Fibroblast of villous mesenchyme (primary cell): ENCODE data around the gene GNG3. TPM values are rescaled to one million over a fixed set of nuclear protein-coding genes. Genes with fewer than 3 reads are reported as not detected.
A peak's percentile ranks its signal among the peaks of the same experiment; 100 is the strongest.

Experiments used
- DNase-seq: peaks from one replicate; pipeline ENCODE4 v3.0.0-alpha.2; 2010; ENCODE audit warnings: low read depth
- H3K4me3 ChIP-seq: 2 replicates; pipeline ENCODE4 v1.5.1; 2011; ENCODE audit warnings: low read depth, mild to moderate bottlenecking, low read length
- total RNA-seq: library from RNA; depleted of rRNA; stranded (reverse); fragments of >200 nt; gene quantifications from 2 replicates; pipeline ENCODE4 v1.2.3, GENCODE V29; 2012
- TF ChIP-seq, protein P1 (sequence below): IDR thresholded peaks from 2 replicates; pipeline ENCODE4 v1.5.1; 2012; ENCODE audit warnings: low read depth, mild to moderate bottlenecking, low read length; ENCODE audit not compliant: insufficient read depth

Gene GNG3
- total RNA-seq, 1 donor, result not detected

DNA sequence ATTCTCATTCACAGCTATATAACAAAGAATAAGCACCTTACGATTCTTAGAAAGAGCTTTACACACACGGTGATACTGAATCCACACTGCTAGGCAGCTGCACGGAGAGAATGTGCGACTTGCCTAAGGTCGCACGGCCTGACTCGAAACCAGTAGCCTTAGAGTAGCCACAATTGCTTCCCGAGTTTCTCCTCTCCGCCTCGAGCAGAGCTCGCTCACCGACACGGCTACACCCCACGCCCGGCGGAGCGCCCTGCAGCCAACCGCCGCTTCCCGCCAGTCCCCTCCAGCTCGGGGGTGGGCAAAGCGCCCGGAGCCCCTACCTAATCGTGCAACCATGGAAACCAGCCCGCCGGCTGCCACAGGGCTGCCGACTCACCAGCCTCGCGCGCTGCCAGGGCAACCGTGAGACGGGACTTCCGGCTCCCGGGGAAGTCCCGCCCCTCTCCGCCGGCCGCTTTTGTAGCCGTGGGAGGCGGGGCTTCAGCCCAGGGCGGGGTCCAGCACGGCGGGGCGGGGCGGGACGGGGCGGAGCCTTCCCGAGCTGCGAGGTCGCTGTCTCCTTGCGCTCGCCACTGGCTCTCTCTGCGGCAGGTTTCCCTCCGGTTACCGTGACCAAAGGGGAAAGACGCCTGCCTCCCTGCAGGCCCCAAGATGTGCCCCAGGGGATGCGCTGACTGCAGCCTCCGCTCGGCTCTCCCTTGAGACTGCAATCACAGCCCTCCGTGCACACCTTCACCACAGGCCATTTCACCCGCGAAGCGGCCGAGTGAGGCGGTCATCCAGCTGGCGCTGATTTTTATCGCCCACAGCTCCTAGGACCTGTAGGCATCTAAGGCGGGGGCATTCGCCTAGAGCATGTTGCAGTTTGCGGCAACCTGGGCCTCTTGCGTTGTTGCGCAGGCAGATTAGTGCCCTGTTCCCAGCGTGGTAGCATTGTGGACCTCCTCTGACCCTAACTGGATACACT lies 1.3 kb upstream of the GNG3 start:
- DNase-seq, result peak; percentile 94
- TF ChIP-seq, protein P1, sequence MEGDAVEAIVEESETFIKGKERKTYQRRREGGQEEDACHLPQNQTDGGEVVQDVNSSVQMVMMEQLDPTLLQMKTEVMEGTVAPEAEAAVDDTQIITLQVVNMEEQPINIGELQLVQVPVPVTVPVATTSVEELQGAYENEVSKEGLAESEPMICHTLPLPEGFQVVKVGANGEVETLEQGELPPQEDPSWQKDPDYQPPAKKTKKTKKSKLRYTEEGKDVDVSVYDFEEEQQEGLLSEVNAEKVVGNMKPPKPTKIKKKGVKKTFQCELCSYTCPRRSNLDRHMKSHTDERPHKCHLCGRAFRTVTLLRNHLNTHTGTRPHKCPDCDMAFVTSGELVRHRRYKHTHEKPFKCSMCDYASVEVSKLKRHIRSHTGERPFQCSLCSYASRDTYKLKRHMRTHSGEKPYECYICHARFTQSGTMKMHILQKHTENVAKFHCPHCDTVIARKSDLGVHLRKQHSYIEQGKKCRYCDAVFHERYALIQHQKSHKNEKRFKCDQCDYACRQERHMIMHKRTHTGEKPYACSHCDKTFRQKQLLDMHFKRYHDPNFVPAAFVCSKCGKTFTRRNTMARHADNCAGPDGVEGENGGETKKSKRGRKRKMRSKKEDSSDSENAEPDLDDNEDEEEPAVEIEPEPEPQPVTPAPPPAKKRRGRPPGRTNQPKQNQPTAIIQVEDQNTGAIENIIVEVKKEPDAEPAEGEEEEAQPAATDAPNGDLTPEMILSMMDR, result no peak
- H3K4me3 ChIP-seq, result peak overlapping the region; percentile 79

DNA sequence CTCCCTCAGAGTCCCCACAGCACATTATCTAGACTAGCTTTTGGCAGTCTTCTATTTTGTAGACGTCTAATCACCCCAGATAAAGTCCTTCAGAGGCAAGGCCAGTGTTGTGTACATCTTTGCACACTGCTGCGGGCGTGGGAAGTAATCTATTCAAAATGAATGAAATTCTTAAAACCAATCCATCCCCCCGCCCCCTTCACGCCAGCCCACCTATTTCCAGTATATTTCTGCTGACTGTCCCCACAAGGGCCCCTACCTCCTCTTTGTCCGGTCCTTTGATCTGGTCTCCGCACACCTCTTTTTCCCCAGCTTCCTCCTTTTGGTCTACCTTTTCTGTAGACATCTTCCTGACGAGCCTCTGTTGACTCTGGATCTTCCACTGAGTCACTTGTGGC lies 627 bp upstream of the GNG3 start:
- no peak for DNase-seq
- H3K4me3 ChIP-seq, result peak overlapping the region; percentile 79
- TF ChIP-seq, protein P1, result no peak

DNA sequence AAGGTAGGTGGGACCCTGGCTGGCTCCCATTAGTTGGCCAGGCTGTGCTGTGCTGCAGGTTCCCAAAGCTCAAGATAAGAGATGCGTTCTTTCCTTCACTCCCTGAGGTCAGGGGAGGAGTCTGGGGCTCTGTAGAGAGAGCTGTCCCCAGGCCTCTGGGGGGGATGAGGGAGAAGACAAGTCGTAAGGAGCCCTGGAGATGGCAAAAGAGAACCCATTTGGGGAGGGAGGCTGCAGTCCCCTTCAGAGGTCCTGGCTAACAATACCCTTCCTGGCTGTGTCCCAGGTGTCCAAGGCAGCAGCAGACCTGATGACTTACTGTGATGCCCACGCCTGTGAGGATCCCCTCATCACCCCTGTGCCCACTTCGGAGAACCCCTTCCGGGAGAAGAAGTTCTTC lies 916 bp downstream of the GNG3 start:
- TF ChIP-seq, protein P1, result no peak
- no peak for DNase-seq
- H3K4me3 ChIP-seq, result no peak overlapping the region

DNA sequence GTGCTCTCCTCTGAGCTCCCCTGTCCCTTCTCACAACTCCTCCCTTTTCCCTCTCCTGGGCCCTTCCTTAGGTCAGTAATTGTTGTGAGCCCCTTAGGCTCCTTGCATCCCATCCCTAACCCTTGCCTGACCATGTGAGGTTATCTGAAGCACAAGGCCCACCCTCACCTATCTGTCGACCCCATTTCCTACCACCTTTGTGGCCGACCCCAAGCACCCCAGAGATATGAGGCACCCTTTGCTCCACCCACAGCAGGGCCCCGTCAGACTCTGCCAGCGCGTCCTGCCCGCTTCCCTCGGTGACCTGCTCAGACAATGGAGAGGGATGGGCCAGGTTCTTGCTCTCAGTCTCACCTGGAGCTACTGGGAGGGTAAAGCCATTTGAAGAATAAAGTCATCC lies 1.3 kb downstream of the GNG3 start:
- TF ChIP-seq, protein P1, result no peak
- DNase-seq, result no peak
- peak overlapping the region; percentile 66 for H3K4me3 ChIP-seq

DNA sequence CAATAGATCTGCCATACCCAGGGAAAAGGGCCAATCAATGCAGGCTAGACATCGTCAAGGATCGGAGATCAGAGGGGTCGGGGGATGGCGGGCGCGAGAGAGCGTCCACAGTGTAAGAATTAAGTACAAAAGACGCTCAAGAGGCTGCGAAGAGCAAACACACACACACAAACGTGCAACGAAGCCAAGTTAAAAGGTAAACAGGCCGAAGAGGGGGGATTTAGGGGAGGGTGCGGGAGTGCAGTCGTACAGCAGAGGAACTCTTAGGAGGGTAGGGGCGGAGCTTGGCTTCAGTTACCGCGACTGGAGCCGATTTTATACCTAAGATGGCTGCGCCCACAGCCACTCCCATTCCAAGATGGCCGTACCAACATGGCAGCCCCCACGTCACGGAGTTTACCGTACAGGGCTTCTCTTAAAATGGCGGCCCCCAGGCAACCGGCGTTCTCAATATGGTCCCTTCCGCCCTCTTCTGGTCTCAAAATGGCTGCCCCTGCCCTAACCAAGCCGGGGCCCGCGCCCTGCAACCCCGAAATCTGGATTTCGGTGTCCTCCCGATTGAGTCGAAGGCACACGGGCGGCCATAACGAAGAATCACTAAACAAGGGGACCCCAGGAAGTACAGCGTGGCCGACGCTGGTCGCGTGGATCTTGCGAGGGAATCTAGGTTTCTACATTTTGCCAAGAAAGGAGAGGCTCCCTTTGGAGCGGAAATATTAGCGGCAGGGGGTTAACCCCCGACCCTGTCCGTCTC lies 1.9 kb downstream of the GNG3 start:
- peak overlapping the region; percentile 66 for H3K4me3 ChIP-seq
- TF ChIP-seq, protein P1, result no peak
- DNase-seq, result peak; percentile 98

DNA sequence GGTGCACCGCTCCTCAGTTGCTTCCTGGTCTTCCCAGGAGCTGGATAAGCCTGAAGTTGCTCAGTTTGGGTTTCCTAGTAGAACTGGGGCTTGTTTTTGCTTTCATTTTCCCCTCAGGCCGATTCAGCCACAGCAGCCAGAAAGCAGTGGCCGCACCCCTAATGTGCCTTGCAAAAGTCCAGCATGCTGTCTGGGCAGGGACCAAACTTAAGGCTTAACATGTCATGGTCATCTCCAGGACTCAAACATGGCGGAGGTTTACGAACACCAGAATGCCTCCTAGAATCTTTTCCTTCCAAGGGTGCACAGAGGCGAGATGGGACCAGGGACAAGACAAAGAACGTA lies 2.5 kb downstream of the GNG3 start:
- TF ChIP-seq, protein P1, result no peak
- peak; percentile 72 for DNase-seq
- peak overlapping the region; percentile 66 for H3K4me3 ChIP-seq
